ENCODE results near the gene NUBP1.

DNA sequence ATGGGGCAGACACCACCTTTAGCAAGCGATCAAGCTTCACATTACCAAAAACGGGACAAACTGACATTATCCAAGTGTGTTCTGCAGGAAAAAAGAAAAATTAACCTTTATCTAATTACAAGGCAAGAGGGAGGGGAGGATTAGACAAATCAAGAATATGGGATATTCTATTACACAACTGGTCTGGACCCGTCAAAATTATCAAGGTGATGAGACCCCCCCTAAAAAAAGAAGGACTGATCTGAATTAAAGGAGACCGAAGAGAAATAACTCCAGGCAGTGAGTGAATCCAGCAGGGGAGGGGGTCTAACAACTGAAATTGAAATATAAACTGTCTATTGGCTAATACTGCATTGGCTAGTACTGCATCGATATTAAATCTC is 424 bp upstream of the NUBP1 start:
- TF ChIP-seq, protein P1, sequence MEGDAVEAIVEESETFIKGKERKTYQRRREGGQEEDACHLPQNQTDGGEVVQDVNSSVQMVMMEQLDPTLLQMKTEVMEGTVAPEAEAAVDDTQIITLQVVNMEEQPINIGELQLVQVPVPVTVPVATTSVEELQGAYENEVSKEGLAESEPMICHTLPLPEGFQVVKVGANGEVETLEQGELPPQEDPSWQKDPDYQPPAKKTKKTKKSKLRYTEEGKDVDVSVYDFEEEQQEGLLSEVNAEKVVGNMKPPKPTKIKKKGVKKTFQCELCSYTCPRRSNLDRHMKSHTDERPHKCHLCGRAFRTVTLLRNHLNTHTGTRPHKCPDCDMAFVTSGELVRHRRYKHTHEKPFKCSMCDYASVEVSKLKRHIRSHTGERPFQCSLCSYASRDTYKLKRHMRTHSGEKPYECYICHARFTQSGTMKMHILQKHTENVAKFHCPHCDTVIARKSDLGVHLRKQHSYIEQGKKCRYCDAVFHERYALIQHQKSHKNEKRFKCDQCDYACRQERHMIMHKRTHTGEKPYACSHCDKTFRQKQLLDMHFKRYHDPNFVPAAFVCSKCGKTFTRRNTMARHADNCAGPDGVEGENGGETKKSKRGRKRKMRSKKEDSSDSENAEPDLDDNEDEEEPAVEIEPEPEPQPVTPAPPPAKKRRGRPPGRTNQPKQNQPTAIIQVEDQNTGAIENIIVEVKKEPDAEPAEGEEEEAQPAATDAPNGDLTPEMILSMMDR (IDR thresholded peaks at IDR 0.05; ENCODE audit: low read depth, low read length), result no peak
- no peak for TF ChIP-seq EZH2phosphoT487 (IDR thresholded peaks at IDR 0.05; ENCODE audit: low read depth)
